ENCODE measurements around the gene MARK4.

MARK4 gene

DNA sequence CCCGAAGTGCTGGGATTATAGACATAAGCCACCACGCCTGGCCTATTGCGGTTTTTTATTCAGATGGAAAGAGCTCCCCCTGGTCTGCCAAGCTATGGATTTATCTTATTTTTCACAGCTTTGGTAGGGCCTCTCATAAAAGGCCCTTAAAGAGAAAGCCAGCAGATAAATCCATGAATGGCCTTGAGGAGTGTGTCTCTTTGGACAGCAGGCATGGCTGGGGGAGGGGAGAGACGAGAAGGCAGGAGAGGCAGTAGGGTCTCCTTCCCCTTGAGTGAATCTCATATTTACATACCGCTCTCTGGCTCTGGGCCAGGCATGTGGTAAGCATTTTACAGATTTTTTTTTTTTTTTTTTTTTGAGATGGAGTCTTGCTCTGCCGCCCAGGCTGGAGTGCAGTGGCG is 25.2 kb downstream of the MARK4 start:
- H3K27ac ChIP-seq = no peak overlapping the region
- no peak for TF ChIP-seq ZFX (IDR thresholded peaks at IDR 0.05)
- TF ChIP-seq, protein P1, sequence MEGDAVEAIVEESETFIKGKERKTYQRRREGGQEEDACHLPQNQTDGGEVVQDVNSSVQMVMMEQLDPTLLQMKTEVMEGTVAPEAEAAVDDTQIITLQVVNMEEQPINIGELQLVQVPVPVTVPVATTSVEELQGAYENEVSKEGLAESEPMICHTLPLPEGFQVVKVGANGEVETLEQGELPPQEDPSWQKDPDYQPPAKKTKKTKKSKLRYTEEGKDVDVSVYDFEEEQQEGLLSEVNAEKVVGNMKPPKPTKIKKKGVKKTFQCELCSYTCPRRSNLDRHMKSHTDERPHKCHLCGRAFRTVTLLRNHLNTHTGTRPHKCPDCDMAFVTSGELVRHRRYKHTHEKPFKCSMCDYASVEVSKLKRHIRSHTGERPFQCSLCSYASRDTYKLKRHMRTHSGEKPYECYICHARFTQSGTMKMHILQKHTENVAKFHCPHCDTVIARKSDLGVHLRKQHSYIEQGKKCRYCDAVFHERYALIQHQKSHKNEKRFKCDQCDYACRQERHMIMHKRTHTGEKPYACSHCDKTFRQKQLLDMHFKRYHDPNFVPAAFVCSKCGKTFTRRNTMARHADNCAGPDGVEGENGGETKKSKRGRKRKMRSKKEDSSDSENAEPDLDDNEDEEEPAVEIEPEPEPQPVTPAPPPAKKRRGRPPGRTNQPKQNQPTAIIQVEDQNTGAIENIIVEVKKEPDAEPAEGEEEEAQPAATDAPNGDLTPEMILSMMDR (conservative IDR thresholded peaks at IDR 0.05) = no peak

DNA sequence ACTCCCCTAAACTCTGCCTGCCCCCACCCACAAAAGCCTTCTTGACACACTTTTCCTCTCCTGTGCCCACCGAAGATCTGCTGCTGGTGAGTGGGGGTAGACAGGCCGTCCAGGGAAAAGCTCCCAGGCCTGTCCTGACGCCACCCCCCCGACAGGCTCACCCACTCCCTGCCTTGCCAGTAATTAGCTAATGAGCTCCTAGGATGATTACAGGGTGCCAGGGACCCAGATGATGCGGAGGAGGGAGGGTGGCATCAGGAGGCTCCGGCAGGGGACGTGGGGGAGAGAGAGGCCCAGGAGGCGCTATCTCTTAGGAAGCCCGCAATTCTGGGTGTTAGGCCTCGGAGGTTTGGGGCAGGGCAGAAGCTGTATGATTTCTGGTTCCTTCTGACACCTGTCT is 27.0 kb downstream of the MARK4 start:
- H3K27ac ChIP-seq = no peak overlapping the region
- TF ChIP-seq, protein P1 (conservative IDR thresholded peaks at IDR 0.05) = no peak
- TF ChIP-seq ZFX (IDR thresholded peaks at IDR 0.05) = no peak

DNA sequence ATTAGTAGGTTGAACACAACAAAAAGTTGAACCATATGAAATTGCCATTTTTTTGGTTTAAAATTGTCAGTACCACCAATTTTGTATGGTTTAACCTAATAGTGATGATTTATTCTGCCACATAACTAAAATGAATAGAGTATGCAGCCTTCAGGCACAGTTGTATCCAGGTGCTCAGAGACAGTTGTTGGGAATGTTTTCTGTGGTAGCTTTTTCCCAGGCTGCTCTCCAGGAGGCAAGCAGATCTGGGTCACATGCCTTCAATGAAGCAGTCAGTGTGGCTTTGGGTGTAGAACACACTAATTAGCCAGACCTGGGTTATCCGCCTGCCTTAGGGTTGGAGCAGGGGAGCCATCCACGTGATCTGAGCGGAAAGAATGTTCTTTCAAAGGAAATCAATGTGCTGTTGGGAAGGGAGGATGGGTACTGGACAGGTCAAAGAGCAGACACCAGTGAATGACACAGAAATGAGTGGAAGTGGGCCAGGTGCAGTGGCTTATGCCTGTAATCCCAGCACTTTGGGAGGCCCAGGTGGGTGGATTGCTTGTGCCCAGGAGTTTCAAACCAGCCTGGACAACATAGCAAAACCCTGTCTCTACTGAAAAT is 28.6 kb downstream of the MARK4 start:
- H3K27ac ChIP-seq = no peak overlapping the region
- TF ChIP-seq ZFX (IDR thresholded peaks at IDR 0.05) = no peak

DNA sequence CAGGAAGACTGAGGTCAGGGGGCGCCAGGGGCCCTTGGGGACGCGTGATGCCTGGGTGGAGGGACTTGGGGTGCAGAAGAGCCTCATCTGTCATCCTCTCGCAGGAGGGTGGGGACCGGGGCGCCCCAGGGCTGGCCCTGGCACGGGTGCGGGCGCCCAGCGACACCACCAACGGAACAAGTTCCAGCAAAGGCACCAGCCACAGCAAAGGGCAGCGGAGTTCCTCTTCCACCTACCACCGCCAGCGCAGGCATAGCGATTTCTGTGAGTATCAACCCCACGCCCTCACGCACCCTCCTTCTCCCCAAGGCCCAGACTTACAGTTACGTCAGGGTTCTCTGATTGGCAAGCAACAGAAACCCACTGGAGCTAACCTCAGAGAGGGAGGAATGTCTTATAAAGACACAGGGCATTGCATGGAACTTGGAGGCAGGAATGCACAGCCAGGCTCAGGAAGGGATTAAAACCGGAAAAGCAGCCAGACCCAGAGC is 29.4 kb downstream of the MARK4 start:
- no peak overlapping the region for H3K27ac ChIP-seq
- TF ChIP-seq, protein P1 (conservative IDR thresholded peaks at IDR 0.05) = no peak
- TF ChIP-seq ZFX (IDR thresholded peaks at IDR 0.05) = no peak

DNA sequence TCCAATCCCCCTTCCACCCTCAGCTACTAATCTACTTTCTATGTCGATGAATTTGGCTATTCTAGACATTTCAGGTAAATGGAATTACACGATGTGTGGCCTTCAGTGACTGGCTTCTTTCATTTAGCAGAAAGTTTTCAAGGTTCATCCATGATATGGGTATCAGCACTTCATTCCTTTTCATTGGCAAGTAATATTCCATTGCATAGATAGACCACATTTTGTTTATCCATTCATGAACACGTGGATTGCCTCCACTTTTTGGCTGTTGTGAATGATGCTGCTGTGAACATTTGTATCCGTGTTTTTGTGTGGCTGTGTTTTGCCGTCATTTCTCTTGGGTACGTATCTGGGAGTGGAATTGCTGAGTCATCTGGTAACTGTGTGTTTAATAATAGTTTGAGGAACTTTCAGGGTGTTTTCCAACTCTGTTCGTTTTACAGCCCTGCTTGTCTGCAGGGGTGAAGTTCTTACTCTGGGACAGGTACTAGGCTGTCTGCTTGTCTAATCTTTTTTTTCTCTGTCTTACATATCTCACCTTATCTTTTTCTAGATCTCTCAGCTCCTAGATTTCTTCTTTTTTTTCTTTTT is 32.5 kb downstream of the MARK4 start:
- TF ChIP-seq, protein P1 (conservative IDR thresholded peaks at IDR 0.05) = no peak
- TF ChIP-seq ZFX (IDR thresholded peaks at IDR 0.05) = no peak
- no peak overlapping the region for H3K27ac ChIP-seq

DNA sequence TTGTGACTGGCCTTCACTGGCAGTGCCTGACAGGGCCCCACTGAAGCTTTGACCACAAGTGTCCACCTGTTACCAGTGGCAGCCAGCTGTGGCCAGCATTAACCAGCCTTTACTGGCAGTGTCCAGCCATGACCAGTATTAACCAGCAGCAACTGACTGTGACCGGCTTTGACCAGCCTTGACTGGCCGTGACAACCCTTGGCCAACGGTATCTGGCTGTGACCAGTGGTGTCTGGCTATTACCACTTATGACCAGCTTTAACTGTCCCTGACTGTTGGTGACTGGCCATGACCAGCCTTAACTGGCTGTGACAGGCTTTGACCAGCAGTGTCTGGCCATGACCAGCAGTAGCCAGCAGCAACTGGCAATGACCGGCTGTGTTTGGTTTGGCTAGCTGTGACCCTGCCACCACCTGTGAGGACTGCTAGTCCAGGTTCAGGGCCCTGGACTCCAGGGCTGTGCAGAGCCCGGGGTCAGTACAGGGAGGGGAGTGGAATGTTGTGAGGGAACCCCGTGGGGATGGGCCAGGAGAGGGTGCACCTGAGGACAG is 39.4 kb downstream of the MARK4 start:
- H3K27ac ChIP-seq = no peak overlapping the region
- TF ChIP-seq, protein P1 (conservative IDR thresholded peaks at IDR 0.05) = no peak
- no peak for TF ChIP-seq ZFX (IDR thresholded peaks at IDR 0.05)

DNA sequence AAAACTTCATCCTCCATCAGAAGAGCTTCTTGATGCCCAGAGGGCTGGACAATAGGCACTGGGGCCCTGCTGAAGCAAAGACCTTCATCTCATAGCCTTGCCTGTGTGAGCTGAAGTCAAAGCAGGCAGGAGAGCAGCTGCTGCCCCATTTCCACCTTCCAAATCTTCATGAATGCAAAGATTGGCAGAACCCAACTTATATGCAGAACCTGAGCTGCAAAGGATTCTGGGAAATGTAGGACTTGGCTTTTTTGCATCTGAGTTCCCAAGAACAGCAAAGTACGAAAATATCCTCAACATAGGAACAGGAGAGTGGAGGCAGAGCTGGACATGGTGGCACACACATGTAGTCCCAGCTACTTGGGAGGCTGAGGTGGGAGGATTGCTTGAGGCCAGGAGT is 40.8 kb downstream of the MARK4 start:
- no peak for TF ChIP-seq ZFX (IDR thresholded peaks at IDR 0.05)
- TF ChIP-seq, protein P1 (conservative IDR thresholded peaks at IDR 0.05) = no peak
- no peak overlapping the region for H3K27ac ChIP-seq

Measured in C4-2B (cell line).